ENCODE results near the gene GREM2. TPM values are rescaled to one million over a fixed set of nuclear protein-coding genes. Genes with fewer than 3 reads are reported as not detected.

GREM2 gene
- polyA plus RNA-seq, 2 of the 4 experiments (the other 2 are of a cell fraction), result 0.13 to 0.59 TPM

GRCh38 chr1:240586006-240586405, 25.9 kb downstream of the GREM2 start:
- POLR2A ChIA-PET, result no interaction called here
- ATAC-seq (no peak), FAIRE-seq (no peak), DNase-seq (ENCODE audit: low read depth in 1 of 2, low spot score in 1 of 2) (no peak)
- Histone ChIP-seq H3K4me3 (no peak overlapping the region), H3K4me2 (no peak overlapping the region), H3K27ac (no peak overlapping the region), H3K9me3 (no peaks in the 10 kb centered on the region; the same call in 2 of the 3 replicates), H3K4me1 (no peaks in the 10 kb centered on the region)
- 61% methylated on average over 2 of the region's 2 CpGs for WGBS (ENCODE audit: missing lambda C conversion rate)
- no peak for TF ChIP-seq ATOH8 (CRISPR knock-in tag; IDR thresholded peaks at IDR 0.05; ENCODE audit: low read depth)
- TF ChIP-seq POLR2A (IDR thresholded peaks at IDR 0.05; ENCODE audit: low read length), result no peak
- TF ChIP-seq NFE2L2 (conservative IDR thresholded peaks at IDR 0.05; ENCODE audit: low read length), result no peak
- TF ChIP-seq RAD21 (conservative IDR thresholded peaks at IDR 0.05 in 1 of 2, IDR thresholded peaks at IDR 0.05 in 1 of 2), result no peak
- TF ChIP-seq CEBPB (IDR thresholded peaks at IDR 0.05), result no peak
- TF ChIP-seq, protein P1, sequence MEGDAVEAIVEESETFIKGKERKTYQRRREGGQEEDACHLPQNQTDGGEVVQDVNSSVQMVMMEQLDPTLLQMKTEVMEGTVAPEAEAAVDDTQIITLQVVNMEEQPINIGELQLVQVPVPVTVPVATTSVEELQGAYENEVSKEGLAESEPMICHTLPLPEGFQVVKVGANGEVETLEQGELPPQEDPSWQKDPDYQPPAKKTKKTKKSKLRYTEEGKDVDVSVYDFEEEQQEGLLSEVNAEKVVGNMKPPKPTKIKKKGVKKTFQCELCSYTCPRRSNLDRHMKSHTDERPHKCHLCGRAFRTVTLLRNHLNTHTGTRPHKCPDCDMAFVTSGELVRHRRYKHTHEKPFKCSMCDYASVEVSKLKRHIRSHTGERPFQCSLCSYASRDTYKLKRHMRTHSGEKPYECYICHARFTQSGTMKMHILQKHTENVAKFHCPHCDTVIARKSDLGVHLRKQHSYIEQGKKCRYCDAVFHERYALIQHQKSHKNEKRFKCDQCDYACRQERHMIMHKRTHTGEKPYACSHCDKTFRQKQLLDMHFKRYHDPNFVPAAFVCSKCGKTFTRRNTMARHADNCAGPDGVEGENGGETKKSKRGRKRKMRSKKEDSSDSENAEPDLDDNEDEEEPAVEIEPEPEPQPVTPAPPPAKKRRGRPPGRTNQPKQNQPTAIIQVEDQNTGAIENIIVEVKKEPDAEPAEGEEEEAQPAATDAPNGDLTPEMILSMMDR (IDR thresholded peaks at IDR 0.05), result no peak
- no peak for TF ChIP-seq SMC3 (IDR thresholded peaks at IDR 0.05)
- no peak for TF ChIP-seq HOXA7 (CRISPR knock-in tag; IDR thresholded peaks at IDR 0.05)
- no peak for TF ChIP-seq HOXB13 (CRISPR knock-in tag; IDR thresholded peaks at IDR 0.05; ENCODE audit: low read depth)
- TF ChIP-seq KDM1A (IDR thresholded peaks at IDR 0.05; ENCODE audit: low read depth), result no peak
- no peak for TF ChIP-seq JUN (IDR thresholded peaks at IDR 0.05)
- no peak for TF ChIP-seq HDAC2 (IDR thresholded peaks at IDR 0.05)
- no peak for TF ChIP-seq HES2 (IDR thresholded peaks at IDR 0.05)
- TF ChIP-seq USF2 (IDR thresholded peaks at IDR 0.05), result no peak
- no peak for TF ChIP-seq ZSCAN20 (CRISPR knock-in tag; IDR thresholded peaks at IDR 0.05)
- no peak for TF ChIP-seq RCOR1 (IDR thresholded peaks at IDR 0.05; ENCODE audit: low read depth, low read length)
- no peak for TF ChIP-seq FOXS1 (CRISPR knock-in tag; IDR thresholded peaks at IDR 0.05)
- CTCF ChIA-PET, result interaction anchor here (0.7 to 1.4 kb wide), 2 partner anchors 14 to 73 kb away, joined by 3 read pairs; no protein-coding TSS in a partner anchor

DNA sequence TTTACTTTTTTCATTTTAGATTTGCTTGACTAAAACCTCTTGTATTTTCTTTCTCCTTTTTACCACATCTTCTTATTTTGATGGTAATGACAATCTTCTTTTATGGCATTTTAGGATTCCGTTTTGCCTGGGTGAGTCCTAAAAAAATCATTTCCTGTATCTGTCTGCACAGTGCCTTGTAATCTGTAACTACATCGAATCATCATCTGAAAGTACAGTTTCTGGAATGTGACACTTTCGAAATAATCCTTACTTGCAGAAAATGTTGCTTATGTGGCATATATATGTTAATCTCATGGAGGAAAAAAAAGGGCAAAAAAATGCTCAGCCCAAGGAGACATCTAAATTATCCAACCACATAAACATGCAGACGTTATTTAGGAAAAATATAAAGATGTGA, 29.0 kb downstream of the GREM2 start:
- ATAC-seq (no peak), DNase-seq (ENCODE audit: low read depth in 1 of 2, low spot score in 1 of 2) (no peak), FAIRE-seq (no peak)
- Histone ChIP-seq H3K9me3 (no peaks in the 10 kb centered on the region), H3K4me3 (no peak overlapping the region), H3K4me1 (no peaks in the 10 kb centered on the region), H3K27ac (no peak overlapping the region), H3K4me2 (no peak overlapping the region)
- ChIA-PET POLR2A (no interaction called here), CTCF (interaction anchor here (0.6 kb wide), 1 partner anchor 105 kb away, joined by 3 read pairs; no protein-coding TSS in a partner anchor)
- 51% methylated on average over 4 of the region's 4 CpGs for WGBS (ENCODE audit: missing lambda C conversion rate)
- TF ChIP-seq MAFK (IDR thresholded peaks at IDR 0.05; ENCODE audit: partially characterized antibody) (peak; percentile 67), EHMT2 (IDR thresholded peaks at IDR 0.05; ENCODE audit: low read depth) (no peak), CHD2 (IDR thresholded peaks at IDR 0.05; ENCODE audit: low read length, partially characterized antibody) (no peak), POLR2A (IDR thresholded peaks at IDR 0.05; ENCODE audit: low read length) (no peak), JUNB (IDR thresholded peaks at IDR 0.05) (no peak), ATOH8 (CRISPR knock-in tag; IDR thresholded peaks at IDR 0.05; ENCODE audit: low read depth) (no peak), GATA3 (IDR thresholded peaks at IDR 0.05; ENCODE audit: borderline replicate concordance) (no peak), ZNF302 (CRISPR knock-in tag; IDR thresholded peaks at IDR 0.05) (no peak)
- TF ChIP-seq, protein P1 (IDR thresholded peaks at IDR 0.05), result no peak

All from A549 (cell line).